Gastroesophageal sphincter (tissue), 2 donors: ENCODE data around the gene UXS1.

Experiments
- EP300 ChIP-seq: sonication (generic); formaldehyde crosslinking; IDR thresholded peaks from one replicate; pipeline ENCODE4 v1.6.1; 2017; ENCODE audit warnings: antibody characterized with exemption, mild to moderate bottlenecking
- POLR2A ChIP-seq, 2 donors: fragments of 450-650 bp; IDR thresholded peaks; one replicate each; pipeline ENCODE4 v1.6.1; 2017; ENCODE audit warnings: antibody characterized with exemption in 2 of 2, mild to moderate bottlenecking in 2 of 2, moderate library complexity in 1 of 2

GRCh38 chr2:106085181-106085940 lies 108.7 kb downstream of the UXS1 start:
- no peak for TF ChIP-seq EP300
- TF ChIP-seq POLR2A (IDR thresholded peaks at IDR 0.05), result no peak
